ENCODE results near the gene PRSS27. TPM values are rescaled to one million over a fixed set of nuclear protein-coding genes. Genes with fewer than 3 reads are reported as not detected.
"Not testable (repeated sequence)": the region's sequence is repeated elsewhere in the genome, so short reads cannot be mapped to it uniquely, and the experiment has no call there.

The PRSS27 gene
- total RNA-seq, 1 donor from 2014 or later: 3.1 TPM

DNA sequence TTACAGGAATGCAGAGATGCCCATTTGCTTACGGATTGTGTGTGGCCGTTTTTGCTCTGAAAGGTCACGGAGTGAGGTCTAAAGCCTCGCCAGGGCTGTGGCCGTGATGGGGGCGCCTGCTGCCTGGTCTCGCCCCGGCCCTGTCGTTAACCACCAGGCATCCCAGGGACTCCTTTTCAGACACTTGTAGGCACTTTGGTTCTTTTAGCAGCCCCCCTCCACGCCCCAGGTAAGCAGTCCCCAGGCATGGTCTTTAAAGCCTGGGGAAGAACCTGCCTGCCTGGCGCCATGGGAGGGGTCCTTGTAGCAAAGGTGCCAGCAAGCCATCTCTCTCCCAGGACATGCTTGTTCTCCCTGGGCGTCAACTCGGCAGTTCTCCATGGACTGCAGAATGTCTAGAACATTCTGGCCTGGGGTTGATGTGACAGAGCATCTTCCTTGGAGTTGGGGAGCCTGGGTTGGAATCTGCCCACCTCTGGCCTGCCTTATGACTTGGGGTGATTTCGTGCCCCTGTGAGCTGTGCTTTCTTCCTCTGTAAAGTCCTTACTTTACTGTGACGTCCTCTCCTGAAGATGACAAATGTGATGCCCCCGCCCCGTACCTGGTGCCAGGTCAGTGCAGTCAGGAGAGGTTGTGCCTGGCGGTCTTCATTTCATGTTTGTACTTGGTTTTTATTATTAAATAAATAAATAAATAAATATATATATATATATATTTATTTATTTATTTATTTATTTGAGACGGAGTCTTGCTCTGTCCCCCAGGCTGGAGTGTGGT lies 32.3 kb downstream of the PRSS27 start:
- DNase-seq (ENCODE audit: low spot score): no peak
- Mint-ChIP-seq H3K36me3 (ENCODE audit: low read depth) (no peaks in the 10 kb centered on the region), H3K27ac (ENCODE audit: unreplicated experiment) (no peak overlapping the region), H3K4me3 (ENCODE audit: unreplicated experiment) (no peak overlapping the region), H3K27me3 (ENCODE audit: low read depth) (no peaks in the 10 kb centered on the region), H3K9me3 (ENCODE audit: low read depth) (no peaks in the 10 kb centered on the region), H3K4me1 (ENCODE audit: low read depth) (peaks cover 8% of the 10 kb centered on the region)
- TF ChIP-seq, protein P1, sequence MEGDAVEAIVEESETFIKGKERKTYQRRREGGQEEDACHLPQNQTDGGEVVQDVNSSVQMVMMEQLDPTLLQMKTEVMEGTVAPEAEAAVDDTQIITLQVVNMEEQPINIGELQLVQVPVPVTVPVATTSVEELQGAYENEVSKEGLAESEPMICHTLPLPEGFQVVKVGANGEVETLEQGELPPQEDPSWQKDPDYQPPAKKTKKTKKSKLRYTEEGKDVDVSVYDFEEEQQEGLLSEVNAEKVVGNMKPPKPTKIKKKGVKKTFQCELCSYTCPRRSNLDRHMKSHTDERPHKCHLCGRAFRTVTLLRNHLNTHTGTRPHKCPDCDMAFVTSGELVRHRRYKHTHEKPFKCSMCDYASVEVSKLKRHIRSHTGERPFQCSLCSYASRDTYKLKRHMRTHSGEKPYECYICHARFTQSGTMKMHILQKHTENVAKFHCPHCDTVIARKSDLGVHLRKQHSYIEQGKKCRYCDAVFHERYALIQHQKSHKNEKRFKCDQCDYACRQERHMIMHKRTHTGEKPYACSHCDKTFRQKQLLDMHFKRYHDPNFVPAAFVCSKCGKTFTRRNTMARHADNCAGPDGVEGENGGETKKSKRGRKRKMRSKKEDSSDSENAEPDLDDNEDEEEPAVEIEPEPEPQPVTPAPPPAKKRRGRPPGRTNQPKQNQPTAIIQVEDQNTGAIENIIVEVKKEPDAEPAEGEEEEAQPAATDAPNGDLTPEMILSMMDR (IDR thresholded peaks at IDR 0.05): no peak

DNA sequence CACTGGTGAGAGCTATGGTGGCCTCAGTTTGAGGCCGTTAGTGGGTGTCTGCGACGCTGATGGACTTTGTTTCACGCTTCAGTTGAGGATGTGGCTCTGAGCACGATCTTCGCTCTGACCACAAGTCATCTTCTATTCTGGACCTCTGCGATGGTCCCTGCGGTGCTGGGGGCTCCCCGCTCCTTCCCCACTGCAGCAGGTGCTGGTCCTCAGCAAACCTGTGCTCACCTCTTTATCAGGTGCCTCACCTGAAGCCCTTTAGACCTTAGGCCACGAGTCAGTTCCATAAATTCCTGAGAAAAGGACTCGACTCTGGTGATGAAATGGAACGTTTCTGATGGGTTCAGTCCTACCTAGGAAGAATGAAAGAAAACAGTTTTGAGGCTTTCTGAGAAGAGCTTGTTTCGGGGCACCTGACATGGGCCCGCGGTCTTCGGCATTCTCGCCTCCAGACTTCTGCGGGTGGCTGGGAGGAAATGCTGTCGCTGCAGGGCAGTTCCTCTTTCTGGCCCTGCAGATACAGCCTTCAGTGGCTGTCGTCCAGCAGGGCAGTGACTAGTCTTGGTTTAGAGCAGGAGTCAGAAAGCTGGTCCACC lies 33.0 kb downstream of the PRSS27 start:
- H3K9me3 Mint-ChIP-seq (ENCODE audit: low read depth): no peaks in the 10 kb centered on the region
- H3K4me1 Mint-ChIP-seq (ENCODE audit: low read depth): peaks cover 11% of the 10 kb centered on the region
- no peak overlapping the region for H3K4me3 Mint-ChIP-seq (ENCODE audit: unreplicated experiment)
- DNase-seq (ENCODE audit: low spot score): no peak
- H3K27ac Mint-ChIP-seq (ENCODE audit: unreplicated experiment): no peak overlapping the region
- H3K36me3 Mint-ChIP-seq (ENCODE audit: low read depth): no peaks in the 10 kb centered on the region
- H3K27me3 Mint-ChIP-seq (ENCODE audit: low read depth): no peaks in the 10 kb centered on the region
- TF ChIP-seq, protein P1 (IDR thresholded peaks at IDR 0.05): no peak

GRCh38 chr16:2686075-2686474 lies 33.9 kb downstream of the PRSS27 start:
- not testable (repeated sequence) for H3K27ac Mint-ChIP-seq (ENCODE audit: unreplicated experiment); H3K9me3 Mint-ChIP-seq (ENCODE audit: low read depth); H3K27me3 Mint-ChIP-seq (ENCODE audit: low read depth); DNase-seq (ENCODE audit: low spot score); H3K4me3 Mint-ChIP-seq (ENCODE audit: unreplicated experiment); H3K36me3 Mint-ChIP-seq (ENCODE audit: low read depth)
- H3K4me1 Mint-ChIP-seq (ENCODE audit: low read depth): peaks cover 14% of the 10 kb centered on the region

DNA sequence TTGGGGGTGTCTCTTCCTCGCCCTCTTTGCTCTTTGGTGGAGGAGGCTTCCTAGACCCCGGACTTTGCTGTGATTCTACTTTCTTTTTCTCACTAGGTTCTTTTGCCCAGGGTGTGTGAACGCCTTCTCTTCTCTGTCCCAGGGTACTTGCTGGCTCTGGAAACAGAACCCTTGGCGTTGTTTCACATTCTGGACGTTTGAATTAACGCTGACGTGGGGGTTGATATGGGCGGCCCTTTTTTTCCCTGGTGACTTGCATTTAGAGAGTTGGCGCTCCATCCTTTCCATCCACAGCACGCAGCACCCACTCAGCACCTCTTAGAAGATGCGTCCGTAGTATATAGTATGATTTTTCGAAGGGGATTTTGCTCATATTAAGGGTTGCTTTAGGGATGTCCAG lies 37.0 kb downstream of the PRSS27 start:
- not testable (repeated sequence) for DNase-seq (ENCODE audit: low spot score); H3K27me3 Mint-ChIP-seq (ENCODE audit: low read depth); H3K36me3 Mint-ChIP-seq (ENCODE audit: low read depth); H3K9me3 Mint-ChIP-seq (ENCODE audit: low read depth)
- Mint-ChIP-seq H3K27ac (ENCODE audit: unreplicated experiment) (peak overlapping the region; percentile 85), H3K4me3 (ENCODE audit: unreplicated experiment) (peak overlapping the region; percentile 93), H3K4me1 (ENCODE audit: low read depth) (peaks cover 14% of the 10 kb centered on the region)

GRCh38 chr16:2682209-2683021 lies 37.6 kb downstream of the PRSS27 start, which contains the start of gene KCTD5:
Gene KCTD5, plus strand, starts transcription at chr16:2682523. Its CDS starts 26 bp downstream, at chr16:2682549.
- Mint-ChIP-seq H3K4me1 (ENCODE audit: low read depth) (peaks cover 14% of the 10 kb centered on the region), H3K36me3 (ENCODE audit: low read depth) (no peaks in the 10 kb centered on the region), H3K27ac (ENCODE audit: unreplicated experiment) (peak within 1 kb of the TSS; percentile 94), H3K4me3 (ENCODE audit: unreplicated experiment) (peak within 1 kb of the TSS; percentile 93), H3K27me3 (ENCODE audit: low read depth) (no peaks in the 10 kb centered on the region), H3K9me3 (ENCODE audit: low read depth) (no peaks in the 10 kb centered on the region)
- TF ChIP-seq, protein P1 (IDR thresholded peaks at IDR 0.05): no peak
- peak; percentile 98 for DNase-seq (ENCODE audit: low spot score)

DNA sequence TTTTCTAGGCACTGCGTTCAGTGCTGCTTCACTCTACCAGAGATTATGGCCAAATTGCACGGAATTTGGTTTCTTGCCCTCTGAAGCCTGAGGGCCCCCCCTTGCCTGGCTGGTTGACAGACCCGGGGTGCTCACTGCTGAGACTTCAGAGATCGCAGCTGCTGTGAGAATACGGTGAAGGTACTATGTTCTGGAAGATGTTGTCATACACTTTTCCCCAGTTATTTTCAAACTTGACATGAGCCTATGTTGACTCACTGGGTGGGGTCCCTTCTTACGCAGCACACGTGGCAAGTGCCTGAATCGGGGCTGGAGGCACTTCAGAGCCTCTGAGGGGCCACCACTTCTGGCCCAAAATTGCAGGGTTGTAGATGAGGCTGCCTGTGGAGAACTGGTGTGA lies 39.7 kb downstream of the PRSS27 start:
- H3K9me3 Mint-ChIP-seq (ENCODE audit: low read depth); H3K27me3 Mint-ChIP-seq (ENCODE audit: low read depth); H3K27ac Mint-ChIP-seq (ENCODE audit: unreplicated experiment); H3K36me3 Mint-ChIP-seq (ENCODE audit: low read depth); DNase-seq (ENCODE audit: low spot score): not testable (repeated sequence)
- H3K4me3 Mint-ChIP-seq (ENCODE audit: unreplicated experiment): peak overlapping the region; percentile 4
- peaks cover 14% of the 10 kb centered on the region for H3K4me1 Mint-ChIP-seq (ENCODE audit: low read depth)

DNA sequence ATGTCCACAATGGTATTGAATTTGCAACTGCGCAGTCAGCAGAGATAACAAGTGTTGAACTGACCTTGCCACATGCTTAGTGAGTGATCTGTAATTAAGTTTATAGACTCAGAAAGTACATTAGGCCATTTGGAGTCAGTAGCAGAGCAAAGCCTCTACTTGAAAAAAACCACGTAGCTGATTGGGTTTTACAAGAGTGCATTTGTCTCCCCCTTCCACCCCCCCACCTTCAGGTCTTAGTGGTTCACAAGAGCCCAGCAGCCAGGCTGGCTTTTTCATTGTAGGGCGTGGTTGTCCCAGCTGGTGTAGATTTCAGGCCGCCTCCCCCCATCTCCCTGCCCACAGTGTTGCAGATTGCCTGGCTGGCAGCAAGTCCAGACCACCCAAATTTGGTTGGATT lies 40.1 kb downstream of the PRSS27 start:
- peaks cover 13% of the 10 kb centered on the region for H3K4me1 Mint-ChIP-seq (ENCODE audit: low read depth)
- H3K36me3 Mint-ChIP-seq (ENCODE audit: low read depth); H3K4me3 Mint-ChIP-seq (ENCODE audit: unreplicated experiment); H3K9me3 Mint-ChIP-seq (ENCODE audit: low read depth); DNase-seq (ENCODE audit: low spot score); H3K27me3 Mint-ChIP-seq (ENCODE audit: low read depth); H3K27ac Mint-ChIP-seq (ENCODE audit: unreplicated experiment): not testable (repeated sequence)

DNA sequence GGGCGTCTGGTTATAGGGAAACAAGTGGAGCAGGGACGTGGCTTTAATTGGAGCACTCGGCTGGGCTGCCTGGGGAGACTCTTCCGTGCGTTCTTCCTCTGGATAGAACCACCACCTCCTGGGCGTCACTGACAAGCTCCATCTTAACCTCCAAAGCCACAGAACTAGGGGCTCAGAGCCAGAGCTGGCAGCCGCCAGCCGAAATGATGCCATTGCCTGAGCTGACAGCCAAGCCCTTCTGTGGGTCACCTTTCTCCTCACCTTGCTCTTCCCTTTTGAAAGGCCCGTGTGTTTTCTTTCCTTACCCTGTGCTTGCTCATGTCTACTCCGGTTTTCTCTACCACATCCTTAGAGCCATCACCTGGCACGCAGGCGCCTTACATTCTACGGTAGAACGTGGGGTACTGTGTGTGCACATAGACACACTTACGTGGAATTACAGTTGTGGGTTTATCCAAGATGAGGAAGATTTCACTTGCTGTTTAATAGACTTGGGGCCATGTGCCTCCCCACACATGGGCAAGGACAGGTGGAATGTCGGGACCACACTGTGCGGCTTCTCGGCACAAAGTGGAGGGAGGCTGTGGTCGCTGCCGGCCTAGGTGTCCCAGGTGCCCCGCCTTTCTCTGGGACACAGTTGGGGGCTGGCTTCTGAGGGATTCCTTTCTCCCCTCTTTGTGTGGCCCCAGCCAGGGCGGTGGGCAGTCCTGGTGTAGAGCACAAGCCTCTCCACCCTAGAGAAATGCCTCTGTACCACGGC lies 41.6 kb downstream of the PRSS27 start:
- H3K4me1 Mint-ChIP-seq (ENCODE audit: low read depth): peaks cover 13% of the 10 kb centered on the region
- H3K4me3 Mint-ChIP-seq (ENCODE audit: unreplicated experiment); H3K9me3 Mint-ChIP-seq (ENCODE audit: low read depth); DNase-seq (ENCODE audit: low spot score); H3K36me3 Mint-ChIP-seq (ENCODE audit: low read depth); H3K27ac Mint-ChIP-seq (ENCODE audit: unreplicated experiment); H3K27me3 Mint-ChIP-seq (ENCODE audit: low read depth): not testable (repeated sequence)

DNA sequence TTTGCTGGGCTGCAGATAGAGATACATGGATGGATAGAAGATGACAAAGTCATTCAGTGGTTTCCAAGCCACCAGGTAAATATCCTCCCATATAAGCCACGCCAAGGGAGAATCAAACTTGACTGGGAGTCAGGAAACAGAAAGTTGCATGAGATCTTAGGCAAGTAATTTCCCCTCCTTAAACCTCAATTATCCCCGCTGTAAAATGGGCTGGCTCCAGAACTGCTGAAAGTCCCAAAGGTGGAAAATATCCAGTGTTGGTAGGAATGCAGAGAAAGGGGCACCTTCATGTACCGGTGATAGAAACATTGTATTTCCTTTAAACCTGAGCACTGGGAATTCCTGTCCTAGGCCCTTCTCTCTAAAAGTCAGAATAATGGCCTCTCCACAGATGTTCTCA lies 43.1 kb downstream of the PRSS27 start:
- H3K27me3 Mint-ChIP-seq (ENCODE audit: low read depth); H3K9me3 Mint-ChIP-seq (ENCODE audit: low read depth); H3K4me3 Mint-ChIP-seq (ENCODE audit: unreplicated experiment); H3K27ac Mint-ChIP-seq (ENCODE audit: unreplicated experiment); H3K36me3 Mint-ChIP-seq (ENCODE audit: low read depth); DNase-seq (ENCODE audit: low spot score): not testable (repeated sequence)
- H3K4me1 Mint-ChIP-seq (ENCODE audit: low read depth): peaks cover 12% of the 10 kb centered on the region
